ENCODE results near the gene ABCF2. TPM values are rescaled to one million over a fixed set of nuclear protein-coding genes. Genes with fewer than 3 reads are reported as not detected.

ABCF2 gene
- 10 to 100 TPM; 11.9 to 13.5 TPM for total RNA-seq

DNA sequence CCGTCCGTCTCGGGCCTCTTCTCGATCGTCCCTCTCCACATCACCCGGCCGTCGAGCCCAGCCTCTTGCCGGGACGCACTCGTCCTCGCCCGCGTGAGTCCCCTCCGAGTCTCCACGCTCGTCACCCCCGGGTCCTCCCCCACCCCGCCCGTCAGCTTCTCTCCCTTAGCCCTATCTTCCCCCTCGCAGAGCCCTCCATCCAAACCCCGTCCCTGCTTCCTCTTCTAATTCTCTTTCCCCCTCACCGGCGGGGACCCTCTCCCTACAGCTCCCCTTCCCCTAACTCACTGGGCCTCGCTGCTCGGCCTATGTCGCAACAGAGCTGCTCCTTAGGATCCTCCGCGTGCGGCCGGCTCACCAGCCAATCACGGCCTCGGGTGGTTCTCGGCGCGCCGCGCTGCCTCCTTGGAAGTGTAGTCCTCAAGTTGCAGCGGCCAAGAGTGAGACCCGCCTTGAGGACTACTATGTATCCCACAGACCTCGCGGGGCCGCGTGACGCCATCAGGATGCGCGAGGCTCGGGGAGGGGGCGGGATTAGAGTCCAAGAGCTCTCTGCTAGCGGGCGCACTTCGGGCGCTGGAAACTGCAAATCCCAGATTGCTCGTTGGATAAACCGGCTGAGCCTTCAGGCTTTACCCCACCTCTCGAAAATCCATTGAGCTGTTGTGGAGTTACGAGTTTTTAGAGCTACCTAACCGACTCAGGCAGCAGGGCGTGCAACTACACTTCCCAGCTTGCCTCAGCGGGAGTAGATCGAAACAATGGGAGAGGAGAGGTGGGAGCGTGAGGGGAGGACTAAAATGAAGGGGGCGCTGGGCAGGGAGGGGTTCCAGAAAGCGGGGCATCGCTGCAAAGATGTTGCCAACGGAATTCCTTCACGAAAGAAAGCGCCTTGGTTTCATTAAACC lies at the start of gene ABCF2:
ABCF2 (minus strand) TSS at position 331 of the 908 bp plus-strand sequence. CDS start 747 bp downstream, outside the sequence.
- ATAC-seq (peak; percentile 99), DNase-seq (peak; percentile 99 to 100 (median 99))
- TF ChIP-seq, protein P1, sequence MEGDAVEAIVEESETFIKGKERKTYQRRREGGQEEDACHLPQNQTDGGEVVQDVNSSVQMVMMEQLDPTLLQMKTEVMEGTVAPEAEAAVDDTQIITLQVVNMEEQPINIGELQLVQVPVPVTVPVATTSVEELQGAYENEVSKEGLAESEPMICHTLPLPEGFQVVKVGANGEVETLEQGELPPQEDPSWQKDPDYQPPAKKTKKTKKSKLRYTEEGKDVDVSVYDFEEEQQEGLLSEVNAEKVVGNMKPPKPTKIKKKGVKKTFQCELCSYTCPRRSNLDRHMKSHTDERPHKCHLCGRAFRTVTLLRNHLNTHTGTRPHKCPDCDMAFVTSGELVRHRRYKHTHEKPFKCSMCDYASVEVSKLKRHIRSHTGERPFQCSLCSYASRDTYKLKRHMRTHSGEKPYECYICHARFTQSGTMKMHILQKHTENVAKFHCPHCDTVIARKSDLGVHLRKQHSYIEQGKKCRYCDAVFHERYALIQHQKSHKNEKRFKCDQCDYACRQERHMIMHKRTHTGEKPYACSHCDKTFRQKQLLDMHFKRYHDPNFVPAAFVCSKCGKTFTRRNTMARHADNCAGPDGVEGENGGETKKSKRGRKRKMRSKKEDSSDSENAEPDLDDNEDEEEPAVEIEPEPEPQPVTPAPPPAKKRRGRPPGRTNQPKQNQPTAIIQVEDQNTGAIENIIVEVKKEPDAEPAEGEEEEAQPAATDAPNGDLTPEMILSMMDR (IDR thresholded peaks at IDR 0.05), result no peak
- peak in 2 of 3 donors; percentile 75 for TF ChIP-seq POLR2A (IDR thresholded peaks at IDR 0.05)
- intact Hi-C loops (cut with DNase I), result no loop called here
- peaks cover 28% of the 10 kb centered on the region for H3K4me1 ChIP-seq
- no peaks in the 10 kb centered on the region for H3K27me3 ChIP-seq
- peak within 1 kb of the TSS; percentile 4 to 81 (median 66) for H3K27ac ChIP-seq
- peak within 1 kb of the TSS; percentile 65 to 80 for H3K4me3 ChIP-seq
- no peaks in the 10 kb centered on the region for H3K9me3 ChIP-seq
- 0% methylated on average over 53 to 68 of the region's 68 CpGs for WGBS, 2 donors
- peaks cover 0 to 6% of the 10 kb centered on the region in 2 donors for H3K36me3 ChIP-seq (replicated peaks in 1 of 2; ENCODE audit: insufficient read depth in 1 of 2, low read depth in 2 of 2)

- peak in 3 of 4 donors; percentile 43 to 66 (median 61) for DNase-seq
- 19 to 23% methylated on average over 10 of the region's 10 CpGs for WGBS, 2 donors
- no peak overlapping the region for H3K4me3 ChIP-seq
Observed at GRCh38 chr7:151275813-151276577, 49.0 kb upstream of the ABCF2 start.

GRCh38 chr7:151274936-151275812 lies 48.2 kb upstream of the ABCF2 start:
- intact Hi-C loops (cut with DNase I), result no loop called here
- Histone ChIP-seq H3K4me1 (peaks cover 28% of the 10 kb centered on the region), H3K36me3 (replicated peaks in 1 of 2; ENCODE audit: insufficient read depth in 1 of 2, low read depth in 2 of 2) (no peaks in the 10 kb centered on the region), H3K9me3 (no peaks in the 10 kb centered on the region), H3K27ac (peak overlapping the region in 1 of 4 donors; percentile 13), H3K27me3 (no peaks in the 10 kb centered on the region), H3K4me3 (no peak overlapping the region)
- 68 to 85% methylated on average over 7 to 13 of the region's 17 CpGs for WGBS, 2 donors
- DNase-seq, result no peak
- no peak for ATAC-seq
- TF ChIP-seq, protein P1 (IDR thresholded peaks at IDR 0.05), result no peak
- TF ChIP-seq POLR2A (IDR thresholded peaks at IDR 0.05), result no peak

More at GRCh38 chr7:151275813-151276577, 49.0 kb upstream of the ABCF2 start:
- H3K4me1 ChIP-seq, result peaks cover 28% of the 10 kb centered on the region
- no peaks in the 10 kb centered on the region for H3K36me3 ChIP-seq (replicated peaks in 1 of 2; ENCODE audit: insufficient read depth in 1 of 2, low read depth in 2 of 2)
- TF ChIP-seq POLR2A (IDR thresholded peaks at IDR 0.05), result no peak
- TF ChIP-seq, protein P1 (IDR thresholded peaks at IDR 0.05), result no peak
- no peaks in the 10 kb centered on the region for H3K9me3 ChIP-seq
- ATAC-seq, result peak; percentile 25
- H3K27ac ChIP-seq, result peak overlapping the region in 2 of 4 donors; percentile 13 to 42
- intact Hi-C loops (cut with DNase I), result no loop called here
- no peaks in the 10 kb centered on the region for H3K27me3 ChIP-seq

- no peak for ATAC-seq
- WGBS, 2 donors, result 84 to 95% methylated on average over 2 to 9 of the region's 9 CpGs
- Histone ChIP-seq H3K27ac (no peak overlapping the region), H3K4me3 (no peak overlapping the region), H3K4me1 (peaks cover 28% of the 10 kb centered on the region), H3K36me3 (replicated peaks in 1 of 2; ENCODE audit: insufficient read depth in 1 of 2, low read depth in 2 of 2) (no peaks in the 10 kb centered on the region), H3K27me3 (no peaks in the 10 kb centered on the region), H3K9me3 (no peaks in the 10 kb centered on the region)
- DNase-seq, result no peak
- intact Hi-C loops (cut with DNase I), result no loop called here
- TF ChIP-seq, protein P1 (IDR thresholded peaks at IDR 0.05), result no peak
- TF ChIP-seq POLR2A (IDR thresholded peaks at IDR 0.05), result no peak
Observed at GRCh38 chr7:151274396-151274795, 47.4 kb upstream of the ABCF2 start.
